Measurements from ENCODE around the gene ZBTB14.

ZBTB14 gene

DNA sequence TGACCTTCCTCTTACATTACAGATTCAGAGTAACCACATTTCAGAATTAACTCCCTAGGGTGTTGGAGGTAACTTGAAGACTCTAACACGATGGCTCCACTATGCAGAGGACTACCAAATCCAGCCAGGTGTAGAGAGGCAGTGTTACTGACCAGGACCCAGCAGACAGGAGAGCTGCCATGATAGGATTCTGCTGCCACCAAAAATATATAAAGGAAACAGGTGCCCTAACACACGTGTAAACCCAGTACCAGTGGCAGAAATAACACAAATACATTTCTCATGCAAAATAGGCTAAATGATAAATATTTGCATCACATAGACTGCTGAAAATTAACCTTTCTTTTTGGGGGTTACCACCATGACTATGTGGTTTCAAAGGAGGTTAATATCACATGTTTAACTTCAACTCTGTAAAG, 7.0 kb downstream of the ZBTB14 start:
- DNase-seq = no peak

DNA sequence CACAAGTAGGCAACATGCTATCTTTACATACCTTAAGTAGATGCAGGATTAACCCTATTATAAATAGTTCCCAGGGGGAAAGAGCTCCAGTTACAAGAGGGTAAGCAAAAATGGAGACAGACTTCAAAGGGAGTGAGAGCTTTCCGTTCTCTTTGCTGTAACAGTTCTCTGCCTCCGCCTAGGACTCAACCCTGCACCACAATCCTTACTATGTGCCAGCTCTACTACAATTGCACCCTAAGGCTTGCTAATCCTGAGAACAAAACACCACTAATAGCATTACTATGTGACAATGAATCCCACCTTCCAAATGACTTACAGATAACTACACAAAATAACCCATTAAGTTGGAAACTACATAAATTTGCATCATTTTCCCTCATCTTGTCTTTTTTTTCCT, 7.7 kb downstream of the ZBTB14 start:
- no peak for DNase-seq

DNA sequence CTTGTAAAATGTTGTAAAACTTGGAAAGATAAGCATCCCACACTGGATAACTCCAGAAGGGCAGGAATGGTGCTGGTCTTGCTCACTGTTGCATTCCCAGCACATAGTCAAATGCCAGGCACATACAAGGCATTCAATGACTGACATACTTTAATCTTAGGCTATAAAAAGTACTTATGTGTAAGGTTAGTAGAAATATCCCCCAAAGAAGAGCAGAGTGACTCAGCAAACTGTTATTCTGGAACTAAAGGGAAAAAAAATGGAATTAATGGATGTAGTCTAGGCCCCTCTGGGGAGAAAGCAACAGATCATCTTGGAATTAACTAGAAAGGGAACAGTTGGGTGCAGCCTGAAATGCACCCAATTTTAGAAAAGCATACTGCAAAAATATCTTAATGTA, 9.0 kb downstream of the ZBTB14 start:
- DNase-seq = no peak

DNA sequence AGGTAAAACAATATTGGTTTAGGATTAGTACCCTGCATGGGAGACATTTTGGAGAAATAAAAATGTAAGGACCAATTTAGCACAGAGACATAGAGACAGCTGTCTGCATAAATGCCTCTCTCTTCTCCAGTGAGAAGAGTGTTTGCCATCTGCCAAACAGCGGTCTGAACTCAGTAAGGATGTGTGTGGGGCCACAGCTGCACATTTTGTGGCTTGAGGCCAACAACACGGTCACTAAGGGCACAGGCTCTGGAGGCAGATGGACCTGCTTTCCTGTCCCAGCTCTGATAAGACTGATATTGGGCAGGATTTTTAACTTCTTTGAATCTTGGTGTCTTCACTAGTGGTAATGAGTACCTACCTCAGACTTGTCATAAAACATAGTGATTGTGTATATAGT, 10.2 kb downstream of the ZBTB14 start:
- no peak for DNase-seq

DNA sequence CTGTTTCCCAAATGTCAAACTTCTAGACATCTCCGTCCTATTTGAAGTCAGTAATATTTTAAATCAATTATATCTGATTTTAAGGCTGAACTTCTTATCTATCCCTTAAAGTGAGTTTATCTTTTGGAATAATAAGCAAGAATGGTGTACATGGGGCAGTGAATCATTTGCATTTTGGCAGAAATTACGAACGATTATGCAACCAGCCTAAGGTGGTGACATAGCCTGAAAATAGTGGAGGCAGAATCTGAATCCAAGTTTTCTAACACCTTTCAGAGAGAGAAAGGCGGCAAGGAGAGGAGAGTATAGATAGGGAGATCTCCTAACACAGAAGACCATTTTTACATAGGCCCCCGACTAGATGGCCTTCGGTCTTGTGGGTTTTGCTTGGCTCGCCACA, 10.7 kb downstream of the ZBTB14 start:
- DNase-seq = no peak

DNA sequence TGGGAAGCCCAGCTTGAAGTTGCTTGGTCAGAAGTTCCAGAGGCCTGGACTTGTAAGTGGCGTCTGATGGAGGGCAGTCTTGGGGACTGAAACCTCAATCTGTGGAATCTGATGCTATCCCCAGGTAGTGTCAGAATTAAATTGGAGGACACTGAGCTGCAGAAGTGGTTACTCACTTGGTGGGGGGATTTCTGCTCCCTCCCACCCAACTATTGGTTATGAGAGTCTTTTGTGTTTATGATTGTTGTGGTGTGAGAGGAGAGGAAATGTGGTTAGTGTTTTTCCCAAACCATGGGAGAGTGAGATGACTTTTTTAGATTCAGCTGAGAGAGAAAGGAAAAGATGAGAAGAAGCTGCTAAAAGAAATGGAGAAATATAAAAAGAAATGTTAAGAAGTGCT, 12.8 kb downstream of the ZBTB14 start:
- no peak for DNase-seq

DNA sequence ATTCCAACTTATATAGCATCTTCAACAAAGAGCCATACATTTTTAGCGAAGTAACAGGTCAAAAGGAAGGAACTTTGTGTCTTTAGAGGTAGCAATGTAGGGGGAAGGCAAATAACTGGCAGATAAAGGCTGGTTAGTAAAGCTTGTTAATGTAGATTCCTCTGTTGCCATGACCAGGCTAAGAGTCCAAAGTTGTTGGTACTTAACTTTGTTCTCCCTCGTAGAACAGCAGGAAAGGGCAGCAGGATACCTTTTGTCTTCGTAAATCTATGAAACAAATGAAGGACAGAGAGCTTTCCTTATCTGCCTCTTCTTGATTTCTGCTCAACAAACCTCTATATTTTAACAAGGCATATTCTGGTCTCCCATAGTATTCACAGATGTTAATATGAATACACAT, 18.6 kb downstream of the ZBTB14 start:
- DNase-seq = no peak

DNA sequence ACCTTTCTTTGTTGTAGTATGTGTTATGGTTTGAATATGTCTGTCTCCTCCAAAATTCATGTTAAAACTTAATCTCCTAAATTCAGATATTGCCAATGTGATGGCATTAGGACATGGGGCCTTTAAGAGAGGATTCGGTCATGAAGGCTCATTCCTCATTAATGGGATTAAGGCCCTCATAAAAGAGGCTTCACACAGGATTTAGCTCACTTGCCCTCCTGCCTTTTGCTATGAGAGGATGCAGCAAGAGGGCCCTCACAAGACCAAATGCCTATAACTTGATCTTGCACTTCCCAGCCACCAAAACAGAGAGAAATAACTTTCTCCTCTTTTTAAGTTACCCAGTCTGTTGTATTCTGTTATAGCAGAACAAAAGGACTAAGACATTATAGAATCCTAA, 19.7 kb downstream of the ZBTB14 start:
- DNase-seq = no peak

DNA sequence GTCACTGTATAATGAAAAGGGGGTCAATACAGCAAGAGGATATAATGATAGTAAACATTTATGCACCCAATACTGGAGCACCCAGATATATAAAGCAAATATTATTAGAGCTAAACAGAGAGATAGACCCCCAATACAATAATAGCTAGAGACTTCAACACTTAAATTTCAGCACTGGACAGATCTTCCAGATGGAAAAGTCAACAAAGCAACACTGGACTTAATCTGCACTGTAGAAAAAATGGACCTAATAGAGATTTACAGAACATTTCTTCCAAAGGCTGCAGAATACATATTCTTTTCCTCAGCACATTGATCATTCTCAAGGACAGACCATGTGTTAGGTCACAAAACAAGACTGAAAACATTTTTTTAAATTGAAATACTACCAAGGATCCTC, 26.7 kb downstream of the ZBTB14 start:
- DNase-seq = no peak

DNA sequence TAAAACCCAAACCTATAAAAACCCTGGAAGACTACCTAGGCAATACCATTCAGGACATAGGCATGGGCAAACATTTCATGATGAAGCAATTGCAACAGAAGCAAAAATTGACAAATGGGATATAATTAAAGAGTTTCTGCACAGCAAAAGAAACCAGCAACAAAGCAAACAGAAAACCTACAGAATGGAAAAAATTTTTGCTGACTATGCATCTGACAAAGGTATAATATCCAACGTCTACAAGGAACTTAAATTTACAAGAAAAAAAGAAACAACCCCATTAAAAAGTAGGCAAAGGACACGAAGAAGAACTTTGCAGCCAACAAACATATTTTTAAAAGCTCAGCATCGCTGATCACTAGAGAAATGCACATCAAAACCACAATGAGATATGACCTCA, 28.8 kb downstream of the ZBTB14 start:
- no peak for DNase-seq

DNA sequence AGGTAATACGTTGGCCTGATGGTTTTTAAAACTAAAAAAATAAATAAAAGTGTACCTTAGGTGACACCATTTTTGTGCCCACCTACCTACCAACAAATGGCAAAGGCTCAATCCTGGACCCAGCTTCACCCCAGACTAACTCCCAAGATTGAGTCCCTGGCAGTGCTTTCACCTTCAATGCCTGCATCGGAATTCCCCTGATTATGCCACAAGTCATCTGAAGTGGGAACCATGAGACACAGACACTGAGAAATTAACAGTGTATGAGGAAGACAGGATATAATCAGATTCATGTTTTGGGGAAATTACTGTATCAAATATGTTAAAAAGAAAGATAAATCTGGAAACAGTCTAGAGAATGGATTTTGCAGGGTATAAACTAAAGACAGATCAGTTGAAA, 41.6 kb downstream of the ZBTB14 start:
- no peak for DNase-seq

DNA sequence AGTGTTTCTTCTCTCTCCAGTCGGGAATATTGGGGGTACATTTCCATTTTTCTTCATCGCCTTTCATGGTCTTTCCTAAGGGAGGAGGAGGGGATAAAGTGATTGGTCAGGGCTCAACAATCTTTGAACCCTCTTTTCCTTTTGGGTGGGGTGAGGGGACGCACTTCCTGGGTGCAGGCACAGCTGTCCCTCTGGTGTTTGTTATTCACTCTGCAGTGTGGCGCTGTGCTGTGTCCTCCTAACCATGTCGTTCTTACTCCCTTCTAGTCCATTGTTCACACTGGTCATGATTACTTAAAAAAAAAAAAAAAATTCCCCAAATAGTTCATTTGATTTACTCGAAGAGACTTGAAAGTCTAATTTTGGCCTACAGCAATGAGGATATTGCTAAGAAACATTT, 44.4 kb downstream of the ZBTB14 start:
- no peak for DNase-seq

DNA sequence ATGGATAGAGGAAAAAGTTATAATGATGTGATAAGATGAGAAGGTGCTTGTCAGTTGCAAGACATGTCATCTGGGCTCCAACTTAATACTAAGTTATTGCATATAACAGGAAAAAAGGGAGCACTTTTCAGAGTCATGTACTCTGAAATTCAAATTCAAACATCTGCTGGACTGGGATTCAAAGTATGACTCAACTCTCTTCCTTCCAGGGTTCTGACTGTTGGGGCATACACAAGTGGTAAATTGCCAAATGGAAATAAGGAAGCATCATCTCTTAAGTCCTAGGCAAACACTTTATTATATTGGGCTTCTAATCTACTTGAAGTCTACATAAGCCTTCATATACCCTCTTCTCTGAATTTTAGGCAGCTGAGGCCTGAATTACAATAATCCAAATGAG, 44.9 kb downstream of the ZBTB14 start:
- DNase-seq = no peak

DNA sequence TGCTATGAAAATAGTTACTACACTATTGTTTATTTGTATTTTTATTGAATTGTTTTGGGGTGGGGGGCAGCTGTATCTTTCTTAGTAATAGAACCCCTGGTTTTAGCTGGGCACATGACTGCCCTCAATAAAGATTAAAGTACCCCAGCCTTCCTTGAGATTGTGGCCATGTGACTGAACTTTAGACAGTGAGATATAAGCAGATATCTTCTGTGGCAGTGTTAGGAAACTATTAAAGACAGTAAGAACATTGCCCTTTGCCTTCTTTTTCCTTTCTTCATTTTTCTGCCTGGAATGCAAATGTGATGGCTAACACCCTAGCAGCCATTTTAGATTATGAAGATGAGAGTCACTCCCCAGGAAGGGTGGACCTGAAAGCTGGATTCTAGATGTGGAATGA, 50.6 kb downstream of the ZBTB14 start:
- no peak for DNase-seq

DNA sequence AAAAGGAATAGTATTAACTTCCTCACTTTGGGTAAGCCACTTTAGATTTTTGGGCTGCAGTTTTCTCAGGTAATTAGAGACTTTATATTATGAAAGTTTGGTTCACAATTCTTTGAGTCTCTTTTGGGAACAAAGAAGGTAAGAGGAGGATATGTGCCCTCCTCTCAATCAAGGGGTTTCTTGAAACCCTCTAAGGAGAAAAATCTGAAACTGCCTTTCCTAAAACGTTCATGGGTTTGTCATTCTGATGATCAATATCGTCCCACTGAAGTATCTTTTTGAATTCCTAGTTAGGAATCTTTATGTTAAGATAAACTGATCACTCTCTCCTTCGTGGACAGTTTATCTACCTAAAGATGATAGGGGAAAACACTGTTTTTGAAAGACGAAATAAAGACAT, 56.1 kb downstream of the ZBTB14 start:
- DNase-seq = no peak
